Measurements from ENCODE around the gene ALKAL2.
A peak's percentile ranks its signal among the peaks of the same experiment; 100 is the strongest.
"Not testable (repeated sequence)": the region's sequence is repeated elsewhere in the genome, so short reads cannot be mapped to it uniquely, and the experiment has no call there.

ALKAL2 gene

DNA sequence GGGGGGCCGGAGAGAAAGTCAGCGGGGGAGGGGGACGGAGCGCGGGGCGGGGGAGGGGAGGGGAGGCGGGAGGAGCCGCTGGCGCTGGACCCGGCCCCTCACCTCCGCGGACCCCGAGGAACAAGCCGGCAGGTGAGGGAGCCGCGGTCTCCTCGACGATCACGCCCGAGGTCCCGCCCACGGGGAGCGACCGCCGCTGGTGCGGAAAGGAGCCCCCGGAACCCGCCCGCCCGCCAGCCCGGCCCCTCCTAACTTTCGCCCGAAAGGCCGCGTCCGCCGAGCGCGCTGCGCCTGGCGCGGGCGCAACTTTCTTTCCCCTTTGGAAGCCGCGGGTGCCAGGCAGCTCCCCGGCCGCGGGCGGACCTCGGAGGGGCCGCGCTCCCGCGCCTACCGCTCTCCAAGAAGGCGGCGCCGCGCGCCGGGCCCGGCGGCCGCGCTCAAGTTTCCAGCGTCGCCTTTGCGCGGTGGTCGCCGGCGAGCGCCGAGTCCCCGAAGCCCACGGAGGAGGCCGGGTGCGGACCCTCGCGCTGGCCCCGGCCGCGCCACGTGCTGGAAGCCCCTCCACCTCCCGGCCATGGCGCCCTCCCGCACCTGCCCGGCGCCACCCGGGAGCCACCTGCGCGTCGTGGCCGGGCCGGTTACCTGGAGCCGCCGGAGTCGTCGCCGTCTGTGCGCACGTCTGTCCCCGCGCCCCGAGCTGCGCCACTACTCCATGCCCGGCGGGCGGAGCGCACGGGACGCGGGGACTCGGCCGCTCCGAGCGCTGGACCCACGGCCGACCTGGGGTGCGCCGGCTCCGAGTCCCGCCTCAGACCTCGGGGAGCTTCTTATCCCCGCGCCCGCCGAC, at the start of gene ALKAL2:
ALKAL2 (minus strand) TSS at position 181 of the 847 bp plus-strand sequence. CDS start 256 bp downstream, outside the sequence.
- no peak for DNase-seq

- not testable (repeated sequence) for DNase-seq
Measured at GRCh38 chr2:336949-337348, 49.1 kb upstream of the ALKAL2 start.

DNA sequence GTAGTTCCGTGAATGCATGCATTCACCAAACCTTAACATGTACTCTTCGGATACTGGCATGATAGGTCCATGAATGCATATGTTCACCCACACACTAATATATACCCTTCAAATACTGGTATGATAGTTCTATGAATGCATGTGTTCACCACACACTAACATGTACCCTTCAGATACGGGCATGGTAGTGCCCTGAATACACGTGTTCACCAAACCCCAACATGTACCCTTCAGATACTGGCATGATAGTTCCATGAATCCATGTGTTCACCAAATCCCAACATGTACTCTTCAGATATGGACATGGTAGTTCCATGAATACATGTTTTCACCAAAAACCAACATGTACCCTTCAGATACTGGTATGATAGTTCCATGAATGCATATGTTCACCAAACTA, 48.5 kb upstream of the ALKAL2 start:
- DNase-seq: no peak

- no peak for DNase-seq
Measured at GRCh38 chr2:332592-332991, 44.7 kb upstream of the ALKAL2 start.

DNA sequence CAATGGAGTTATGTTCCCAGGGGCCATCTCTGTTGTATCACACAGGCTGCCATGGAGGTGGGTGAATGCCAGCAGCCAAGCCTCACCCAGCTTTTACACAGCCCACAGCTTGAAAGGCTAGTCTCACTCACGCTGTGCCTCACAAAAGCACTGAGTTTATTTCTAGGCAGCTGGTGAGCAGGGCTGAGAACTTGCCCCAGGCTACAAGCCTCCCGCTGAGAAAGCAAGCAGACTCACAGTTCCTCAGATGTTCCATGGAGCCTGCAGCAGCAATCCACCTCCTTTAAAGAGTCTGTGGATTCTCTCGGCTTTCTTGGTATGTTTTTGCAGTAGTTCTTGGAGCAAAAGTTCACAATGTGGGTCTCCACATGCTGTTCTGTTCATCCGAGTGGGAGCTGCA, 40.9 kb upstream of the ALKAL2 start:
- DNase-seq: no peak

GRCh38 chr2:323035-323434, 35.1 kb upstream of the ALKAL2 start:
- no peak for DNase-seq

GRCh38 chr2:322326-322725, 34.4 kb upstream of the ALKAL2 start:
- DNase-seq: no peak

GRCh38 chr2:320561-320960, 32.7 kb upstream of the ALKAL2 start:
- peak; percentile 8 for DNase-seq

DNA sequence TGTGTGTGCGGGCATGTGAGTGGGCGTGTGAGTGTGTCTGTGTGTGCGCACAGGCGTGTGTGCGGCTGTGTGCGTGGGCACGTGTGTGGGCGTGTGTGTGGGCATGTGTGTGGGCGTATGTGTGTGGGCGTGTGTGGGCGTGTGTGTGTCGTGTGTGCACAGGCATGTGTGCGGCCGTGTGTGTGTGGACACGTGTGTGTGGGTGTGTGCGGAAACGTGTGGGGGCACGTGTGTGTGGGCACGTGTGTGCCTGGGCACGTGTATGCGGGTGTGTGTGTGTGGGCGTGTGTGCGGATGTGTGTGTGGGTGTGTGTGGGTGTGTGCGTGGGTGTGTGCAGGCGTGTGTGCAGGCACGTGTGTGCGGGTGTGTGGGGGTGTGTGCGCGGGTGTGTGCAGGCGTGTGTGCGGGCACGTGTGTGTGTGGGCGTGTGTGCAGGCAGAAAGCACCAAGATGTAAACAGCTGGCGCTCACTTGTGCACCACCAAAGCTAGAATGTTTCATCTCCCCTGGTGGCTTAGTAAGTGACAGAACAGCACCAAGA, 31.2 kb upstream of the ALKAL2 start:
- DNase-seq: no peak

DNA sequence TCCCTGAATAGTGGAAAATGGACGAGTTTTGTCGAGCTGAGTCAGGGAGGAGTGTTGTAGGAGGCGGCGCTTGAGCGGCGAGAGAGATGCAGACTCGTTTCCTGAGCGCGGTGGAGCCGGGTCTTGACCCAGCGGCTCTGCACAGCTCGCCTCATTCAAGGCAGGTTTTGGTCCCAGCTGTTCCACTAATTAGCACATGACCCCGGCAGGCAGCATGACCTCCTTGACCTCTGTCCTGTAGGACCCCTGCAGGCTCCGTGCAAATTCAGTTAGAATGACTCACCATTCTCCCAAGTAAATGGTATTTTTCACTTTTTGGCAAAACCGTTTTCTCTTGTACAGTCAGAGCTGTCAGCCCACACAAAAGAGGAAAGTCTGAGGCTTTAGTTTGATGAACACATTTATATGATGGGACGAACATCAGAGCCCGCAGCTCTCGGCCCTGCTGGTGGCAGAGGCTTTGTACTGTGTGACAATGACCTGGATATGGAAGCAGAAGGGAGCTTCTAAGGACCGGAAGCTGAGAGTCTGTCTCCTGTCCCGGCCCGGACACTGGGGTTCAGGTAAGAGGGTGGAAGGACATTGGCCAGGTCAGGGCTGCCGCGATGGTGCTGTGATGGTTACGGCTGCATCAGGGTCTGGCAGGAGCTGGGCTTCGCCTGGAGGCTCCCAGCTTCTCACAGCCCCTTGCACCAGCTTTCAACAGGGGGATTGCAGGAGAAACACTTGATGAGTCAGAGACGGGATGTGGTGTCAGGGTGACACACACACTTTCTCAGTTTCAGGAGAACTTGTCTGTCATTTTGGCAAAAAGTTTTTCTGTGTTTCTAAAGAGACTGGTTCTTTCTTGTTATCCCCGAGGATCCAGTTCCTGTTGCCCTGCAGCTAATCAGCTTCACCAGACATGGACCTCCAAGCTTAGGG, 29.9 kb upstream of the ALKAL2 start:
- peak; percentile 78 for DNase-seq

GRCh38 chr2:316381-316780, 28.5 kb upstream of the ALKAL2 start:
- no peak for DNase-seq

GRCh38 chr2:315925-316324, 28.0 kb upstream of the ALKAL2 start:
- DNase-seq: not testable (repeated sequence)

GRCh38 chr2:314561-315336, 26.9 kb upstream of the ALKAL2 start:
- no peak for DNase-seq

DNA sequence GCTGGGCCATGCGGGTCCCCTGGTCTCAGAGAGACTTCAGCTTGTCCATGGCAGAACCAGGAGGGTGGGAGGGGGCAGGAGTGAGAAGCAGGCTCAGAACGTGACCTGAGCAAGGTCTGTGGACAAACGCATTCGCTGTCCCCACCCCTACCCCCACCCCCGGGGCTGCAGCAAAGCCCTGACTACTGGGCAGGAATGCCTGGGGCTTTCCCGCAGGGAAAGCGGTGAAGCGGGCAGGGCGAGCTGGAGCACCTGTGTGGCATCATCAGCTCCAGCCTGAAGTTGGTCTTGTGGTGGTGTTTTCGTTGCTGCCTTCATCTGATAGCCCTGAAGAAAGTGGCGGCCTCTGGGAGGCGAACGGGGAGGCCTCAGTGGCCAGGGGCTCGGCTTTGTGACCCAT, 26.1 kb upstream of the ALKAL2 start:
- no peak for DNase-seq

- no peak for DNase-seq
Measured at GRCh38 chr2:310994-311393, 23.1 kb upstream of the ALKAL2 start.

DNA sequence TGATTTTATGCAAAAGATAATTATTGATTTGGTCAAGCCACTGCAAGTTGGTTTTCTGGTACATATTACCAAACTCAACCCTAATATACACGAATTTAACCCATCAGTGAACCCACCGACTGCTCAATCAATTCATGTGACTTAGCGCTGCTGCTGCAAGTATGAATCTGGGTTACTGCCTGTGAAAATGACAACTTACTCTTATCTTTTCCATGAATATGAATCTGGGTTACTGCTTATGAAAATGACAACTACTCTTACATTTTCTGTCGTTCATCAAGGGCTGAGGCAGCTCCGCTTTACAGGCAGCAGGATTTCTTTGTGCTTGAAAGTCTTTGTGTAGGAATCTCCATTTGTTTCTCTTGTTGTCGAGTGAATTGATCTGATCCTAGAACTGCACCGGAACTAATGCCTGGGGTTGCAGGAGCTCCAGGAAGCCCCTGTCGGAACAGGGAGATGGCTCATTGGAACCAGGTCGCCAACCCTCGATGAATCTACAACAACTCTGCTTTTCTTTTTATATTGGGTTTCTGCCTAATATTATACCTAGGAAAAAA, 22.1 kb upstream of the ALKAL2 start:
- DNase-seq: no peak

DNA sequence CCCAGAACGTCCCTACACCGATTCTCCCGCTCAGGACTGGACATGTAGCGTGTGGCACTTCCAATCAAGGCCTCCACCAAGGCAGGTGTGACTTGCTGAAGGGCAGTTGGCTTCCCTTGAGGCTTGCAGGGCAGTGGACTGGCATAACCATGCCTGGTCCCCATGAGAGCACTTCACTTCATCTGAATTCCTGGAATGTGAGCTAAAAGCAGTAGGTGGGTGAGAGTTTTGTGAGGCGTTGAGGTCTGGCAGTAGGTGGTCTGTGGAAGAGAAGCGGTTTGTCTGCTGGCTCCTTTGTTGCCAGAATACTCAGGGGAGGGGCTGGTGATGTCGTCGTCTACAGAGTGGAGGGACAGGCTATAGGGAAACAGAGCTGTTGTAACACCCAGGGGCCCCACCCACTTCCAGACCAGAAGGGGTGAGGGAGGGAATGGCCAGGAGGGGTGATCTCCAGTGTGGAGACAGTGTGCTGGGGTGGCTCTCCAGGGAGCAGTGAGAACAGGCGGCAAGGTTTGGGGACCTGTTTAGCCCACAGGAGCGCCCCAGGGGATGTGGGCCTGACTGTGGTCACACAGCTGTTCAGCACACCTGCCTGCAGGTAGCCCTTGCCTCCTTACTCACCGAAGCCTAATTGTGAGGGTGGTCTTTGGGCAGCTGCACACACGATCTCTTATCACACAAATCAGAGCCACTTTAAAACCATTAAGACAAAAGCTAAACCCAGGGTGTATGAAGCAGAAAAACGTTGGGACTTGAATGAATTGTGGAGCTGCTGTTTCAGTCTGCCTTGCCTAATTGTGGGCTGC, 21.5 kb upstream of the ALKAL2 start:
- no peak for DNase-seq

DNA sequence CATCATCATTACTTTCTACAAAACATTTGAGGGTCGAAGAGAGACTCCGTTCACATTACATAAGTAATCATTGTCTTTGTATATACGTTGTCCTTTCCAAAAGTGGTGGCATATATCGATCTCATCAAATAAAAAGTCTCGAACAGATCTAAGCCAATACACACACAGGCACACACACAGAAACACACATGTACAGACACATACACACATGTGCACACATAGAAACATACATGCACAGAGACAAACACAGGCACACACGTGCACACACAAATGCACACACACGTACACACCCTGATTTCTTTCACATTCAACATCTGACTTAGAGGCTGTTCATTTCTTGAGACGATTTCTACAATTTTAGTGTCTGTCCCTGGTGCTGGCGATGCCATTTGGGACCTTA, 17.5 kb upstream of the ALKAL2 start:
- DNase-seq: no peak

DNA sequence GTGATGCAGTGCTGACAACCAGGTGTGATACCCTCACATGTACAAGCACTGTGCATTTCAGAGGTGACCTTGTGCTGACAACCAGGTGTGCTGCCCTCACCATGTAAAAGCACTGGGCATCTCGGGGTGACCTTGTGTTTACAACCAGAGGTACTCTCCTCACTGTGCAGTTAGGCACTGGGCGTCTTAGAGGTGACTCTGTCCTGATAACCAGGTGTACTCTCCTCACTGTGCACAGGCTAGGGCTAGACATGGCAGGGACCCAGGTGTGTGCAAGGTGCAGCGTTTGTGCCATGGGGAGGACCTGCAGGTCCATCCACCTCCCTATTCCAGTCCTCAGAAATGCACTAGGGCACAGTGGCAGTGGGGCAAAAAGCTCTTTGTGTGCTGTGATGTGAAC, 8.5 kb upstream of the ALKAL2 start:
- no peak for DNase-seq

DNA sequence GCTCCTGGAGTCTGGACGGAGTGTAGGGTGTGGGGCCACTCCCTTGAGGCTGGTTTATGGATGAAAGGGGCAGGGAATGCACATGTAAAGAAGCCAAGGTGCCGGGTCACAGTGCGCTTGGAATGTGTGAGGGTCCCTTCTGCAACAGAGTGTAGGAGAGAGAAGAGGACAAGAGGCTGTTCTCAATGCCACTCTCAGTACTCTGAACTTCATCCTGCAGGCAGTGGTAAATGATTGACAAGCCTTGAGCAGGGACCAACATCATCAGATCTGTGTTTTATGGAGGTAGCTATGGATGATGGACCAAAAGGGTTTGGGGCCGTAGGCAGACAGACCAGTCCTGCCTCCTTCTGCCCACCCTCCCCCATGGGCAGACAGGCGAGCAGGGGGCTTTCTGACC, 7.2 kb upstream of the ALKAL2 start:
- no peak for DNase-seq

GRCh38 chr2:290090-290722, 2.3 kb upstream of the ALKAL2 start:
- DNase-seq: peak; percentile 29

Measured in activated CD4-positive, alpha-beta T cell treated with anti-CD3 and anti-CD28 coated beads, Interleukin-2, amount 50 U/mL, for 16 hours (primary cell).